HG03442 (cell line): ENCODE data around the gene ADAMTSL1.
A peak's percentile ranks its signal among the peaks of the same experiment; 100 is the strongest.

Source experiments
- ATAC-seq: cut with Tn5 transposase; IDR thresholded peaks from one replicate; pipeline ENCODE4 v1.9.1; 2021; ENCODE audit warnings: mild to moderate bottlenecking, moderate library complexity; ENCODE audit not compliant: unreplicated experiment

The ADAMTSL1 gene

GRCh38 chr9:18768951-18769622 lies 295.1 kb downstream of the ADAMTSL1 start:
- ATAC-seq = peak; percentile 93

DNA sequence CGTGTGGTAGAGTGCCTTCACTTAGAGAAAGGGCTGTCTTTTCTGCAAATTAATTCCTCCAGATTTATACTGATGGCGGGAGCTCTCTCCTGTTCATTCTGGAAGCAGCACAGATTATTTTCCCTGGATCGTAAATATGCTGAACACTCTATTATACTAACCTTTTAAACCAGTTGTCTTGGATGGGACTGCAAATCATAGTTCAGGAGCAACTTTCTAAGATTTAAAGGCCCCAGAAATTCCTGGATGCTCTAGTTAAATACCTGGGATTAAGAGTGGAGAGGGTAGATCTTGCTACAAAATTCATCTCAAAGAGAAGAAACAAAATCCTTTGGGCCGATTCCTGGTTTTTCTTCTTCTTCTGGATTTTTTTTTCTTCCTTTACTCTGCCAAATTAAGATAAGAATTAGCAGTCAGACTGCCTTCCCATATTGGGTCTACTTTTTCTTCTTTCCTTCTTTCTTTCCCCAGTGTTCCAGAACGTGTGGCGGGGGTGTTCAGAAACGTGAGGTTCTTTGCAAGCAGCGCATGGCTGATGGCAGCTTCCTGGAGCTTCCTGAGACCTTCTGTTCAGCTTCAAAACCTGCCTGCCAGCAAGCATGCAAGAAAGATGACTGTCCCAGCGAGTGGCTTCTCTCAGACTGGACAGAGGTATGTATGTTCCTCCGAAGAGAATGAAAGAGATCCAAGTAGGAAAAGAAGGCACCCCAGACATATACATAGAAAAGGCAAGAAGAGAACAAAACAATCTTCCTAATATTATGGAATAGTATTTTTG lies 296.4 kb downstream of the ADAMTSL1 start:
- ATAC-seq = no peak

DNA sequence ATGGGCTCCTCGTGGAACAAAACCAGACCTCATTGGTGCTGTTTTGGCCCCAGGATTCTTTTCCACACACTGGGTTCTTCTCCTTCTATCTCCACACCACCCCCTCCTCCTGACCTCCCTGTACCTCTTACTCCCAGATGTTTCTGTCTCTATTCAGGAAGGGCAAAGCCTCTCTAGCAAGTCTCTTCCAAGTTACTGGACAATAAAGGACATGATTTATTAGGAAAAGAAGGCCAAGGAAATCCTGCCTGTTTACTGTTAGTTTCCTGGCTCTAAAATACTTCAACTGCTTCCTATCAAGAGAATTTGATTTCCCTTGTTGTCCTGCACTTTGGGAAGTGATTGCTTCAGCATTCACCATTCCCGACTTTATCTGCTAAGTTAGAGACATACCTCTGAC lies 297.1 kb downstream of the ADAMTSL1 start:
- no peak for ATAC-seq

GRCh38 chr9:18771763-18772162 lies 297.8 kb downstream of the ADAMTSL1 start:
- ATAC-seq = no peak

DNA sequence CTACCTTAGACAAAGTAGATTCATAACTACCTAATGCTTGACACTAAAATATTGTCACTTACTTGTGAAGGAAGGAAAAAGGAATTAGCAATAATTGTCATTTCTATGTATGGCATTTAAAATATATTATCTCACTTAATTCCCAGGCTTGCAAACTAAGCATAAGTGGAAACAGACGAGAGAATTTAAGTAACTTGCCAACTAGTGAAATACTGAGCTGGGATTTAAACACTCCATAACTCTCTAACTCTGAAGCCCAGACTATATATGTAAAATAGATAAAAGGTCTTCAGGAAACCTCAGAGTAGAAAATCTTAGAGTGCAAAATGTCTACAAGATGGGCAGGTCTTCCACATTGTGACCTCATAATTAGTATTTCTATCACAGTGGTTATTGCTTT lies 301.3 kb downstream of the ADAMTSL1 start:
- ATAC-seq = no peak

DNA sequence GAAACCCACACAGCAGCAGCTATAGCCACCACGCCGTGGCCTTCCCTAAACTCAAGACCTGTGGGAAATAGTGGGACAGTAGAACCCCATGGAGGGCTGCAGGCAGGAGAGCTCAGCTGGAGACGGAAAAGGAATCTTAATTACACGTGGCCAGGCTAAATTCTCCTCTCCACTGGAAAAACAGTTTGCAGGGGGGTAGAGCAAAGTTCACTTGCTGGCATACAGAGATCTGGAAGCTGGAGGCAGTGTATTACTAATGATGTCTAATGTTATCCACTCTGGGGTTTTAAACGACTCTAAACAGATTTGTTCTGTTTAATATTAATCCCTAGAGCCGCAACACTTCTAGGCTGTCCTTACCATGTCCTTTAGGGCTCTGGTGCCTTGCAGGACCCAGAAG lies 302.0 kb downstream of the ADAMTSL1 start:
- ATAC-seq = no peak

GRCh38 chr9:18776836-18777820 lies 303.2 kb downstream of the ADAMTSL1 start:
- no peak for ATAC-seq

GRCh38 chr9:18778147-18778546 lies 304.2 kb downstream of the ADAMTSL1 start:
- ATAC-seq = no peak

GRCh38 chr9:18778846-18779245 lies 304.9 kb downstream of the ADAMTSL1 start:
- ATAC-seq = no peak

DNA sequence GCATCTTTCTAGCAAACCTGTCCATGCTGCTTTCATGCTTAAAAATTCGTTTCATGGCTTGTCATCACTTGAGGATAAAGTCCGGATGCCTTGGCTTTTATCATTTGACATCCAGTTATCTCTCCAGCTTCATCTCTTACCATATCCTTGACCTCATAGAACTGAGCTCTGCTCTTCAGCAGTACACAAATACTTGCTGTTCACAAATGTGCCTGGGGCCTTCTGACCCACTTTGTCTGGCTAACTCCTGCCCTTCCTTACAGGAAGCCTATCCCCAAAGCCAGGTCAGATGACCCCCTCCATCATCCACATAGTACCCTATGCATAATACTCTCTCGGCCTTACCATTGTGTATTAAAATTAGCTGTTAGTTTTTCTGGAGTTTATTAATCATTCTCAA lies 310.0 kb downstream of the ADAMTSL1 start:
- no peak for ATAC-seq

DNA sequence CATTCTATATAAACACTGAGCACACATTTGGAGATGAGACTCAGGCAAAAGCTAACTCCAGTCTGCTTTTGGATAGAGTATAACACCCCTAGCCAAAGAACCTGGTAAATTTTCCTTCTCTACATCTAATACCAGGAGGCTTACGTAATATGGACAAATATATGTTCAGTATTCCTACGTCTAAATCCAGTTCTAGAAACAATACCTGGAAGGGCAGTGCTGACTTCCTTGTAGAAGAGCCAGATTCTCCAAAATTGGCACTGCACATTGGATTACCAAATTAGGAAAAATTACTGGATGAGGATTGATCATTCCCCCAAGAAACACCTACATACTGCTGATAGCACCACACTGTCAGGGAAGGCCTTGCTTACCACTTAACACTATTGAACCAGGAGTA lies 311.7 kb downstream of the ADAMTSL1 start:
- ATAC-seq = no peak

GRCh38 chr9:18786196-18786595 lies 312.2 kb downstream of the ADAMTSL1 start:
- ATAC-seq = no peak

GRCh38 chr9:18786911-18787650 lies 313.1 kb downstream of the ADAMTSL1 start:
- no peak for ATAC-seq

GRCh38 chr9:18788256-18788655 lies 314.3 kb downstream of the ADAMTSL1 start:
- ATAC-seq = no peak

DNA sequence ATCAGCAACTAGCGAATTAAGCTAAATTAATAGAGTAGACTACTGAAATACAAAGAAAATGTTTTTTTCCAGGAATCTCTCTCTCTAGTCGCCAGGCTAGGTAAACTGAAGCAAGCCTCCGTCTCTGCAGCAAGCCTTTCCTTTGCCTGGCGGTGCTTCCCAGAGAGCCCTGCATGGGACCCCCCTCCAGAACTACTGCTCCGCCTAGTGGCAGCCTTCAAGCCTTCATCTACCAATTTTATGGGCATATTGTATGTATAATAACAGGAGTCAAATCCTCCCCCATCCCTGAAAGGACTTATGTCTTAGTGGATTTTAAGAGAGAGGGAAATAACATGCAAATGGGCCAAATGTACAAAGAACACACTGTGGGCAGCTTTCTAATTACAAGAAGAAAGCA lies 317.1 kb downstream of the ADAMTSL1 start:
- ATAC-seq = peak; percentile 69

DNA sequence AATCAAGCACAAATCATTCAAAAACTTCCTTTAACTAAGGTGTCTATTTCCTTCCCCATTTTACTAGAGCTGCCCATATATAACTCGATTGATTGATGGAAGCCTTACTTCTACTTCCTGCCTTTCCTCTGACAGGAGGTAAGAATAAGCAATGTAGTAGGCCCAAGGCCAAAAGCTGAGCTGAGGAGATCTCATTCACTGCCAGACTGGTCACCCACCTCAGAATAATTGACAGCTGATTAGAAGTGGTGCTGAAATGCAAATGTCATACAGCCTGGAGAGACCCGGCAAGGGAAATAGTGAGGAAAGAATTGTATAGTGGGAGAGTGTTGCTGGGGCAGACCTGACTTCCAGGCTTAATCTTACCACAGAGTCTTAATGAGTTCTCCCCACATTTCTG lies 319.2 kb downstream of the ADAMTSL1 start:
- ATAC-seq = no peak

DNA sequence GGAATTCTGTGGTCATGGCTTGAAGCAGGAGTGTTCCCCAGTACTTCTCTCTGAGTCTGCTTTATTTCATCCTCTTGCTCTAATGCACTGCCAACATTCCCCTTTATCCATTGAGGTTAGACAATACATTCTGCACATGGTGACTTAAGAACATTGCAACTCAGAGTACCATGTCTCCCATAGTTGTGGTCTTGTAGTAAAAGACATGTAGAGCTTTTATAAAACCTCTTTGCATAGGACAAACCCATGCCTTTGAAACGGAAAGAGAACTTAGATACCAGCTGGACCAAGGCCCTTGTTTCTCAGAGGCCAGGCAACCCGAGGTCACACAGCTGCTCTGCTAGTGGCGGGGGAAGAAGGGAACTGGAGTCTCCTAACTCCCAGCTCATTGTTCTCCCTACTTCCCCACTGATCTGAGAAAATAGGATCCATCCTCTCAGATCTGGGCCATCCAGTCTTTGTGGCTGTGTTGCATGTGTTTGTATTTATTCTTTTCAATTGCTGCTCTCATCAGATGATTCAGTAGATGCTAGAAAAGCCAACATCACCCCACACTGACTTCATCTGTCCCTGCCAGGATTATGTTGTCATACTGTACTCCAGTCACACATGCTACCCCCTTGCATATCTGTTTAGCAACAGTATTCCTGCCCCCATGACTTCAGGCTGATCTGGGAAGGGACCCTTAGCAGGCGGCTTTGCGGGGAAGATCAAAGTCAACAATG lies 322.2 kb downstream of the ADAMTSL1 start:
- no peak for ATAC-seq

DNA sequence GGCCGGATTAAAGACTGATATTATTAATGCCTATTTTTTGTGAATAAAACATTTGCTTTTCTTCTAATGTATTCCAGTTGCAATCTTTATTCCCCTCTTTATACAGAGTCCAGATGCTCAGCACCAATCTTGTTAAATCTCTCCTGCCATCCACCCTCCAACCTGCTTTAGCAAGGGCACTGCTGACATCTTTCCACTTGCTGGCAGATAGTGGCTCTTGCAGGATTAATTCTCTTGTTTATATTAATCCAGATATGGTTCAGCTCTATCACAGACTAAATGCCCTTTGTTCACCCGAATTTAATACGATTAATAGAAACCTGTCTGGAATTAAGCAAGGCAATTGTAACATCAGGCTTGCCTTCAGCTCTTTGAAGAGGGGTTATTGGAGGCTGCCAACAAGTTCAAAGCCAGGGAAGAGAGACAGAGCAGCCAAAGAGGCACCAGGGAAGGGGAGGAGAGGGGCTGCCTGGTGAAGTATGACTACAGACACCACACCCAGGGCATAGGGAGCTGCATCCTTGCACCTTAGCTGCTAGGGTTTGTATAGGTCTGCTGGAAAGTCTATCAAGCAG lies 322.8 kb downstream of the ADAMTSL1 start:
- no peak for ATAC-seq

DNA sequence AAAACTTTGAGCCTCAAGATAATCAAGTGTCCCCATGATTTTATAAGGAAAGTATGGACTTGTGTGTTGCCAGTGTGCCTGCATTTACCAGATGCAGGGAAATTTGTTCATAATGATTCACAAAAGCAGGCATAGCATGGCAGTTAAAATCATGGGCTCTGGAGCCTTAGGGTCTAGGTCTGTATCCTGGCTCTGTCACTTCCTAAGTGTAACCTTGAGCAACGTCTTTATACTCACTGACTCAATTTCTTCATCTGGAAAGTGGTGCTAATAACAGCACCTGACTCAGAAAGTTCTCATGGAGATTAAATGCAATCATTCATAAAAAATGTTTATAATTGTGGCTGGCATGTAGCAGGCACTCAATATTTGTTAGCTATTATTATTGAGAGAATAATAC lies 324.2 kb downstream of the ADAMTSL1 start:
- no peak for ATAC-seq
